Activated gamma-delta T cell (primary cell): Measurements from ENCODE around the gene STK11IP.
"Not testable (repeated sequence)": the region's sequence is repeated elsewhere in the genome, so short reads cannot be mapped to it uniquely, and the experiment has no call there.

Experiments
- DNase-seq: peaks from one replicate; lab custom pipeline; 2025; lab: John Stamatoyannopoulos, UW

Gene STK11IP

GRCh38 chr2:219650426-219651248 is 53.0 kb downstream of the STK11IP start:
- DNase-seq, result no peak

GRCh38 chr2:219651656-219652055 is 54.0 kb downstream of the STK11IP start:
- DNase-seq, result not testable (repeated sequence)

- DNase-seq, result no peak
These were observed 58.9 kb downstream of the STK11IP start for GRCh38 chr2:219656526-219656925.

- DNase-seq, result no peak
These were observed 60.7 kb downstream of the STK11IP start for GRCh38 chr2:219658196-219658846.

- DNase-seq, result no peak
These were observed 61.2 kb downstream of the STK11IP start for GRCh38 chr2:219658874-219659273.

- DNase-seq, result no peak
These were observed 63.7 kb downstream of the STK11IP start for GRCh38 chr2:219661197-219661954.

GRCh38 chr2:219661955-219662395 is 64.3 kb downstream of the STK11IP start:
- no peak for DNase-seq

- DNase-seq, result no peak
These were observed 64.9 kb downstream of the STK11IP start for GRCh38 chr2:219662566-219662965.

- no peak for DNase-seq
These were observed 65.6 kb downstream of the STK11IP start for GRCh38 chr2:219663116-219663762.

GRCh38 chr2:219664041-219664440 is 66.4 kb downstream of the STK11IP start:
- no peak for DNase-seq

- no peak for DNase-seq
These were observed 67.3 kb downstream of the STK11IP start for GRCh38 chr2:219664944-219665343.

GRCh38 chr2:219665926-219666325 is 68.3 kb downstream of the STK11IP start:
- no peak for DNase-seq
